ACC112 (cell line): ENCODE results near the gene TEDDM1.
"Not testable (repeated sequence)": the region's sequence is repeated elsewhere in the genome, so short reads cannot be mapped to it uniquely, and the experiment has no call there.

ENCODE experiments used
- H2AFZ ChIP-seq: fragments of 200-600 bp; sonication (generic); one replicate; pipeline ENCODE4 v1.6.0; 2017; ENCODE audit warnings: antibody characterized with exemption, low read length; ENCODE audit not compliant: unreplicated experiment
- H3K27ac ChIP-seq: fragments of 200-600 bp; sonication (generic); 2 replicates; pipeline ENCODE4 v1.5.1; 2014; ENCODE audit warnings: low read depth, mild to moderate bottlenecking, antibody characterized with exemption, low read length, moderate library complexity
- H3K27me3 ChIP-seq: fragments of 200-600 bp; sonication (generic); 2 replicates; pipeline ENCODE4 v1.6.1; 2014; ENCODE audit warnings: mild to moderate bottlenecking, antibody characterized with exemption, low read length, moderate library complexity, mixed read lengths; ENCODE audit not compliant: insufficient read depth
- H3K36me3 ChIP-seq: fragments of 200-600 bp; sonication (generic); 2 replicates; pipeline ENCODE4 v1.6.1; 2016; ENCODE audit warnings: mild to moderate bottlenecking, antibody characterized with exemption, low read length, moderate library complexity, mixed read lengths; ENCODE audit not compliant: insufficient read depth
- H3K4me1 ChIP-seq: fragments of 200-600 bp; sonication (generic); one replicate; pipeline ENCODE4 v1.6.1; 2016; ENCODE audit warnings: low read length, mixed read lengths; ENCODE audit not compliant: insufficient read depth, unreplicated experiment, control insufficient read depth
- H3K4me3 ChIP-seq: fragments of 200-600 bp; sonication (generic); 2 replicates; pipeline ENCODE4 v1.5.1; 2014; ENCODE audit warnings: mild to moderate bottlenecking, low read depth, low read length
- H3K79me2 ChIP-seq: fragments of 200-600 bp; sonication (generic); one replicate; pipeline ENCODE4 v1.6.0; 2016; ENCODE audit warnings: low read length; ENCODE audit not compliant: control insufficient read depth, unreplicated experiment, insufficient read depth

Gene TEDDM1, protein sequence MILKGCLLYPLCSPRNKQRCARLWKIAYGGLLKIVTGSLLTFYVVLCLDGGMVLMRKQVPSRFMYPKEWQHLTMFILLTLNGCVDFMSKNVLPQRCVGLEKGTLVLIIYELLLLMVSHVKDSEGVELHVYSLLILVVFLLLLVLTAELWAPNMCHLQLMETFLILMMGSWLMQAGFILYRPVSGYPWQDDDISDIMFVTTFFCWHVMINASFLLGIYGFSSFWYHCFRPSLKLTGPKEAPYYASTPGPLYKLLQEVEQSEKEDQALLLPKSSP

DNA sequence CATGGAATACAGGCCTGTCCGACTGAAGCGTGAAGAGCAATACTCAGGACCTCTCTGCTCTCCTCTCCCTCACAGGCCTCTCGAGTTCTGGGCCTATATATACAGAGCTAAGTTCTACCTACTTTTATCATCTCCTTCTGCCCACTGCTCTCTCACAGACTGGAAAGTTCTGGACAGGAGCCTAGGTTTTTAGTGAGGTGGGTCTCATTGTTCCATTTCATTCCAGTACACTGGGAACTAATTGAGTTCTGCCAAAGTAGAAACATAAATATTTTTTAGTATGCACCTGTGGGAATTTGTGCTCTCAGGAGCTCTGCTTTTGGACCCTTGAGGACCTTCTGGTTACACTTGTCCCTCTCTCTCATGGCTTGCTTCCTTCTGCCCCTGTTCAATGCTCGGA is at the start of gene TEDDM1:
Gene TEDDM1, minus strand, starts transcription at position 101 of the 400 bp plus-strand sequence. CDS start 182 bp downstream, outside the sequence.
- no peaks in the 10 kb centered on the region for H3K36me3 ChIP-seq
- H3K79me2 ChIP-seq = no peaks in the 10 kb centered on the region
- no peak within 1 kb of the TSS for H3K27ac ChIP-seq
- no peak within 1 kb of the TSS for H3K4me3 ChIP-seq
- H2AFZ ChIP-seq = no peak within 1 kb of the TSS
- H3K27me3 ChIP-seq = no peaks in the 10 kb centered on the region
- peaks cover 14% of the 10 kb centered on the region for H3K4me1 ChIP-seq

DNA sequence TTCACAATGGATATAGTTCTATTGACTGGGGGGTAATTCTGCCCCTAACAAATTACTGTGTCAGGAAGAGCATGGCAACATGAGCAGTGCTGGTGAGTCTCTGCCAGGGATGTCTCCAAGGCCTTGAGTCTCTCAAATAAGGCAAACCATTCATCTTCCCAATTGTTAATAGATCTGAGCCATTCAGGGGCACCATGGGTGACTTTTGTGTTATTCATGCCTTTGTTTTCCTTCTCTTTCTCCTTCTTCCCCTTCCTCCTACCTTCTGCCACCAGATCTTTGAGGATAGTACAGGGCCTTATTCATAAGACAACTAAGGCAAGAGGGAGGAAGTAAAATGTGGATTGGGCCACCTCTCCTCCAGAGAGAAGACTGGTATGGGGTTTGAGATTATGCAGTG is 49.6 kb upstream of the TEDDM1 start, which contains the start of gene RGSL1:
Gene RGSL1, plus strand, starts transcription at position 60 of the 400 bp plus-strand sequence. Its CDS starts 20 bp downstream, at position 80.
- no peak within 1 kb of the TSS for H2AFZ ChIP-seq
- H3K4me1 ChIP-seq = no peaks in the 10 kb centered on the region
- no peak within 1 kb of the TSS for H3K27ac ChIP-seq
- H3K79me2 ChIP-seq = no peaks in the 10 kb centered on the region
- no peak within 1 kb of the TSS for H3K4me3 ChIP-seq
- H3K36me3 ChIP-seq = no peaks in the 10 kb centered on the region
- H3K27me3 ChIP-seq = peaks cover 15% of the 10 kb centered on the region

DNA sequence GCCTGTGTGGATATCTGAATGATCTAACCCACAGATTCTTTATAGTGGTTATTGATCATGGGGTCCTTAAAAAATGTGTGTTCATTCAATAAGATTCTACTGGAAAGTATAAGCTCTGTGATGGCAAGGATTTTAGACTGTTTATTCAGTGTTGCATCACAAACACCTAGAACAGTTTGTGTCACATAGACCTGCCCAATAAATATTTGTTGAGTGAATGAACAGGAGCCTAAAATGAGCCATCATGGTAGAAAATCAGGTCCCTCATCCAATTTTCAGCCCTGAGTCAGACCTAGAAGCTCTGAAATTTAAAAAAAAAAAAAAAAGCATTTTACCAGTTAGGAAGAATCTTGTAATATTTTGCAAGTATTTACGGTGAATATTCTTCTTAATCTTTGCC is 47.2 kb upstream of the TEDDM1 start:
- Histone ChIP-seq H3K27ac (no peak overlapping the region), H3K4me3 (no peak overlapping the region), H2AFZ (no peak overlapping the region), H3K36me3 (no peaks in the 10 kb centered on the region), H3K4me1 (no peaks in the 10 kb centered on the region), H3K27me3 (peaks cover 9% of the 10 kb centered on the region; the same call in 1 of the 2 replicates), H3K79me2 (no peaks in the 10 kb centered on the region)

DNA sequence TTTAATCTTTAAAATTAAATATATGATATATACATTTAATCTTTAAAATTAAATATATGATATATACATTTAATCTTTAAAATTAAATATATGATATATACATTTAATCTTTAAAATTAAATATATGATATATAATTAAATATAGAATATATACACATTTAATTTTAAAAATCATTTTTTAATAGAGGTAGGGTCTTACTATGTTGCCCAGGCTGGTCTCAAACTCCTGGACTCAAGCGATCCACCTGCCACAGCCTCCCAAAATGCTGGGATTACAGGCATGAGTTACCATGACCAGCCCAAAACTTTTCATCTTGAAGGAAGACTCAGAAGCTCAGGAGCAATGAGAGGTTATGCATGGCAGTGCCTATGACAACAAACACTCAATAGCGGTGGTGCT is 46.7 kb upstream of the TEDDM1 start:
- not testable (repeated sequence) for H3K36me3 ChIP-seq, H3K27me3 ChIP-seq

DNA sequence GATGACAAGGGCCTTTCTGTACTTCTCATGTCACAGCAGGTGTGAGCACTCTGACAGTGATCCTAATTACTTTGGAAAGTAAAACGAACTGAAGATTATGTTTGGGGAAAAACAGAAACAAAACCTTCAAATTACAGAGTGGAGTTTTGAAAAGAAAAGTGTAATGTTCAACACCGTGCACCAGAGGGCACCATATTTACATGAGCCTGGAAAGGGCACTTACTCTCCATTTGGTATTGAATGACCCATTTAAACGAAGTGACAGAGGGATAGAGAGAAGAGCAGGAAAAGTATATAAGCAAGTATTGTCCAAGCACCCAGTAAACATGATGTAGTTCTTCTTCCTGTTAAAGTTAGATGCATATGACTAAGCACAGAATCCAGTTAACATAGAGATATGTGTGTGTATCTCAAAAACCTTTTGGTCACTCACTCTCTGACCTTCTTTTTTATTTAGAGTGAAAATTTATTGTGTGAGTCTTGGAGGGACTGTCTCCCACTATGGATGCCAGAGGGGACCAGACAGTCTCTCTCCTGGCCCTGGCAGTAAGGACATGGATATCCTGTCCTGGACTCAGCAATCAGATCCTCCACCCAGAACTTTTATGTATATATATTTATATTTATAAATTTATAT is 45.7 kb upstream of the TEDDM1 start:
- H3K4me3 ChIP-seq = no peak overlapping the region
- H3K79me2 ChIP-seq = no peaks in the 10 kb centered on the region
- H3K36me3 ChIP-seq = no peaks in the 10 kb centered on the region
- peaks cover 6% of the 10 kb centered on the region; the same call in 1 of the 2 replicates for H3K27me3 ChIP-seq
- H3K27ac ChIP-seq = no peak overlapping the region
- no peaks in the 10 kb centered on the region for H3K4me1 ChIP-seq
- H2AFZ ChIP-seq = no peak overlapping the region

More for the DNA sequence above, 46.7 kb upstream of the TEDDM1 start:
- not testable (repeated sequence) for H3K4me3 ChIP-seq, H3K27ac ChIP-seq, H2AFZ ChIP-seq, H3K4me1 ChIP-seq, H3K79me2 ChIP-seq

DNA sequence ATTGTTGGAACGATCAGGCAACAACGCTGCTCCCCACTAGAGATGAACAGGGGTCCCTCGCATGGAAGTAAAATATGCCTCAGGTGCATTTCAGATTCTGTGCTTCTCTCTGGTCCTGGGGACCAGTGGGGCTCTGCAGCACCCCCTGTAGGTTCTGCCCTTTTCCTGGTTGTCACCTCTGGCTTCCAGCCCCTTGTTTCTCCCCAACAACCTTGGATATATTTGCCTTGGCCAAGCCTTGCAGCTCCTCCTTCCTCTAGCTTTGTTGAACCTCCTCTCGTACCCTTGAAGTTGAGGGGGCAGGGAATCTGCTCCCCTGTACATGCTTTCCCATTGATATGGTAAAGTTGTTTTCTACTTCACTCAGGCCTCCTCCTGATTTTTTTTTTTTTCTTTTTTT is 44.0 kb upstream of the TEDDM1 start:
- no peak overlapping the region for H3K4me3 ChIP-seq
- H3K36me3 ChIP-seq = no peaks in the 10 kb centered on the region
- no peak overlapping the region for H3K27ac ChIP-seq
- H2AFZ ChIP-seq = no peak overlapping the region
- H3K4me1 ChIP-seq = no peaks in the 10 kb centered on the region
- no peaks in the 10 kb centered on the region for H3K79me2 ChIP-seq
- H3K27me3 ChIP-seq = no peaks in the 10 kb centered on the region

DNA sequence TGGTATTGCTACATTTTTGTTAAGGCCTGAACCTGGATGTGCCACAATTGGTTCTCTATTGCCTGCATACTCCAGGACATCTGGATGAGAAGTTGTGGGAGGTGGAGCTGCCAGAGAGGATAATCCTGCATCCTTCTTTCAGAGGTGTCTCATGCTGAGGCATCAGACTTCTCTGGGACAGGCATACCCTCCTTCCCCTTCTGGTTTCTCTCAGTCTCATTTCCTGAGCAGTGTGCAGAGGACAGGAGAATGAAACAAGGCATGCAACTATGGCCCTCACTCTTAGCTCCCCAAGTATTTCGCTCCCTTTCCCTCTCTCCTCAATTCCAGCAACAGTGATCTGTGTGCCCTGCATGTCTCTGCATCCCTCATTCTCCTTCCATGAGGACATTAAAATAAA is 41.9 kb upstream of the TEDDM1 start:
- H3K27me3 ChIP-seq = no peaks in the 10 kb centered on the region
- no peak overlapping the region for H3K27ac ChIP-seq
- no peaks in the 10 kb centered on the region for H3K79me2 ChIP-seq
- no peaks in the 10 kb centered on the region for H3K36me3 ChIP-seq
- H2AFZ ChIP-seq = no peak overlapping the region
- H3K4me3 ChIP-seq = no peak overlapping the region
- H3K4me1 ChIP-seq = no peaks in the 10 kb centered on the region

DNA sequence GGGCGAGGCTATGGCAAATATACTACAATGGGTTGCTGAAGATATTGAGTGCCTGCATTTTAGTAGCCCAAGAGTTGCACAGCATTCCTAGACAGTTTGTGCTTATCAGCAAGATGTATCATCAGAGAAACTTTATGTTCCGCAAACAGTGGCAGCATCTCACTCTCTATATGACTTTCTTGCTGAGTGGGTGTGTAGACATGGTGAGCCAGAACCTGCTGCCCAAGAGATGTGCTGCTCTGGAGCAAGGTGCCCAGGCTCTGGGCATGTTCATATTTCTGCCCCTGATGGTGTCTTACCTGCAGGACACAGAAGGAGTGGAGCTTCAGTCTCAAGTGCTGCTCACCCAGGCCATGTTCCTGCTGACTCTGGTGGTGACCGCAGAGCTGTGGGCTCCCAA is 41.3 kb upstream of the TEDDM1 start:
- H3K27ac ChIP-seq = no peak overlapping the region
- H3K27me3 ChIP-seq = no peaks in the 10 kb centered on the region
- no peaks in the 10 kb centered on the region for H3K4me1 ChIP-seq
- H2AFZ ChIP-seq = no peak overlapping the region
- no peaks in the 10 kb centered on the region for H3K79me2 ChIP-seq
- H3K4me3 ChIP-seq = no peak overlapping the region
- H3K36me3 ChIP-seq = no peaks in the 10 kb centered on the region

DNA sequence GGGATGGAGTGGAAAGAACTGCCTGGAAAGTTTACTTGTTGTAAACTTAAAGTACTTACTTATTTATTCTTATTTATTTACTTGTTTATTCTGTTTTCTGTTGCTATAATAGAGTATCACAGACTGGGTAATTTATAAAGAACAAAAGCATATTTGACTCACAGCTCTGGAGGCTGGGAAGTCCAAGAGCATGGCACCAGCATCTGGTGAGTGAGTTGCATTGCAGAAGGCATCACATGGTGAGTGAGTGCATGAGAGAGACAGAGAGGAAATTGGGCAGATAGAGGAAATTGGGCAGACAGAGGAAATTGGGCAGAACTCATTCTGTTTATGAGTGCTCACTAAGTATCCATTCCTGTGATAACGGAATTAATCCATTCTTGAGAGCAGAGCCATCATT is 37.9 kb upstream of the TEDDM1 start:
- Histone ChIP-seq H3K4me3 (no peak overlapping the region), H3K36me3 (no peaks in the 10 kb centered on the region), H3K27me3 (no peaks in the 10 kb centered on the region; the same call in 1 of the 2 replicates), H3K4me1 (no peaks in the 10 kb centered on the region), H3K79me2 (no peaks in the 10 kb centered on the region), H2AFZ (no peak overlapping the region), H3K27ac (no peak overlapping the region)

DNA sequence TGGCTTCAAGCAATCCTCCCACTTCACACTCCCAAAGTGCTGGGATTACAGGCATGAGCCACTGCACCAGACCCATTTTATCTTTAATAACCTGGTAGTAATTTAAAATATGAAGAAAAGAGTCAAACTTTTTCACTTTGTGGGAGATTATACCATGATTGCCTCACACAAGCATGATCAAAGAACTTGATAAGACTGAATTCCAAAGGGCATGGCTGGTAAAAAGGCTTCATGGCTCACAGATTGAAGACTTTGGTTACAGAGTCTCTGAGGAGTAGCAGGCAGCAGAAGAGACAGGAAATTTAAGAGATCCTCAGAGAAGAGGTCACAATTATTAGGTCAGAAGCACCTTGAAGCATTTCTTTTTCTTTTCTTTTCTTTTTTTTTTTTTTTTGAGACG is 33.1 kb upstream of the TEDDM1 start:
- H3K79me2 ChIP-seq = no peaks in the 10 kb centered on the region
- no peaks in the 10 kb centered on the region for H3K36me3 ChIP-seq
- H3K27ac ChIP-seq = no peak overlapping the region
- no peak overlapping the region for H2AFZ ChIP-seq
- peaks cover 5% of the 10 kb centered on the region; the same call in 1 of the 2 replicates for H3K27me3 ChIP-seq
- no peak overlapping the region for H3K4me3 ChIP-seq
- H3K4me1 ChIP-seq = no peaks in the 10 kb centered on the region

DNA sequence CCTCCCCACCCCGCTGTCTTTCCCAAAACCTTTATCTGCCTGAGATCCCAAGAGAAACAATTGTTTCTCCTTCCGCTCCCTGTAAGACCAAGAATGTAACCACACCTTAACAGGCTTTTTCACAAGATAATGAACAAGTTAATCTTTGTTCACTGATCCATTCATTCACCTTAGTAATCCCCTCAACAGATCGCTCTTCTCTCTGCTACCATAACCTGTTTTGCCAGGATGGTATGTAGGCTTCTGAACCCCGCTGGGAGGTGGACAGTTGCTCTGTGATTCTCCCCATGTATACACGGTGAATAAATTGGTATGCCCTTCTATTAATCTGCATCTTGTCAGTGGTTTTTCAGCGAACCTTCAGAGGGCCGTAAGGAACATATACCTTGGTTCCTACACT is 30.8 kb upstream of the TEDDM1 start:
- Histone ChIP-seq H2AFZ (no peak overlapping the region), H3K4me3 (no peak overlapping the region), H3K27ac (no peak overlapping the region), H3K4me1 (no peaks in the 10 kb centered on the region), H3K36me3 (no peaks in the 10 kb centered on the region), H3K79me2 (no peaks in the 10 kb centered on the region), H3K27me3 (peaks cover 5% of the 10 kb centered on the region; the same call in 1 of the 2 replicates)
